Measurements from ENCODE around the gene PARM1.

Gene PARM1

GRCh38 chr4:74931376-74931775 is 1.5 kb upstream of the PARM1 start:
- Histone ChIP-seq H3K27ac (ENCODE audit: low read length) (peak overlapping the region; percentile 96), H2AFZ (ENCODE audit: low read depth, low read length) (no peak overlapping the region), H3K9me3 (ENCODE audit: insufficient read depth, low read length) (no peaks in the 10 kb centered on the region), H3K4me1 (ENCODE audit: low read length) (peaks cover 65% of the 10 kb centered on the region), H4K20me1 (ENCODE audit: insufficient read depth, low read length) (peaks cover 14% of the 10 kb centered on the region), H3K9ac (ENCODE audit: low read length) (peak overlapping the region; percentile 80), H3K4me2 (ENCODE audit: low read length) (peak overlapping the region; percentile 82), H3K79me2 (ENCODE audit: low read length) (peaks cover 56% of the 10 kb centered on the region), H3K36me3 (replicated peaks; ENCODE audit: low read depth, low read length) (peaks cover 19% of the 10 kb centered on the region), H3K4me3 (ENCODE audit: low read length) (peak overlapping the region; percentile 97), H3K27me3 (ENCODE audit: low read depth, low read length) (no peaks in the 10 kb centered on the region)
- TF ChIP-seq CTCF (IDR thresholded peaks at IDR 0.05; ENCODE audit: low read depth, low read length) = no peak
- no peak for TF ChIP-seq EZH2phosphoT487 (IDR thresholded peaks at IDR 0.05; ENCODE audit: low read depth)

DNA sequence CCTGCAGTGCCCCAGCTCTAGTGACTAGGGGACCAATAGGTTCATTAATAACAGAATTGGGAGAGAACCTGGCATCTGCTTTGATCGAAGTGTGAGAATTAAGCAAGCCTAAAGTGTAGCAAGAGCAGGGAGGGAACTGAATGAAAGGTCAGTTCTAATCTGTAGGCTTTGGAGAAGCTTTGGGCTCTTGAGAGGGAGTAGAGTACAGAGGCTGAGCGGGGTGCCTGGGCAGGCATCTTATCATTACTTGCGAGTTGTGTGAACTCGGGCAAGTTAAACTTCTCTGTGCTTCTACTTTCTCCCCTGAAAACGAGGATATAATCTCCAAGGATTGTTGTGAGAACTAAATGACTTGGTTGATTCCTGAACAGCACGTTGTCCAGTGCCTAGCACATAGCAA is 906 bp upstream of the PARM1 start:
- Histone ChIP-seq H3K4me1 (ENCODE audit: low read length) (peaks cover 69% of the 10 kb centered on the region), H2AFZ (ENCODE audit: low read depth, low read length) (peak overlapping the region; percentile 81), H3K27ac (ENCODE audit: low read length) (peak overlapping the region; percentile 96), H3K79me2 (ENCODE audit: low read length) (peaks cover 62% of the 10 kb centered on the region), H3K27me3 (ENCODE audit: low read depth, low read length) (no peaks in the 10 kb centered on the region), H3K4me2 (ENCODE audit: low read length) (peak overlapping the region; percentile 82), H3K4me3 (ENCODE audit: low read length) (peak overlapping the region; percentile 97), H4K20me1 (ENCODE audit: insufficient read depth, low read length) (peaks cover 20% of the 10 kb centered on the region), H3K9me3 (ENCODE audit: insufficient read depth, low read length) (no peaks in the 10 kb centered on the region), H3K9ac (ENCODE audit: low read length) (peak overlapping the region; percentile 80), H3K36me3 (replicated peaks; ENCODE audit: low read depth, low read length) (peaks cover 23% of the 10 kb centered on the region)
- TF ChIP-seq CTCF (IDR thresholded peaks at IDR 0.05; ENCODE audit: low read depth, low read length) = no peak
- no peak for TF ChIP-seq EZH2phosphoT487 (IDR thresholded peaks at IDR 0.05; ENCODE audit: low read depth)

DNA sequence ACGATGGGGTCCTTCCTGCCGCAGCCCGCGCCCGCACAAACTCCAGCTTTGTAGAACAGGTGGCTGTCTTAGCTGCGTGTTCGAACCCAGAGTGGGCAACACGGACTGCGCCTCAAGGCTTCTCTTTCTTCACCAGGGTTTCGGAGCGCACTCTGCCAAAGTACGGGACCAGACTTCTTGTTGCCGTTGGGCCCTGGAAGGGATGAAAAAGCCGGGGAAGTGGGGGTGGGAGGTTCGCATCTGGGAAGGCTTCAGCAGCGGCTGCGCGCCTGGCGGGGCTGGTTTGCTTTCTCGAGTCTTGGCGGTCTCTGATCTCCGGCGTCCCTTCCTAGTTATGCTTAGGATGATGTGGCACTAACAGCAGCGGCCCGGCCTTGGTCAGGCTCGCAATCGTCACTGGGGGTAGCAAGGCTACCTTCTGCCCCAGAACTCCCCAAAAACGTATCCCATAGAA is 673 bp downstream of the PARM1 start:
- peak overlapping the region; percentile 100 for H3K9ac ChIP-seq (ENCODE audit: low read length)
- H3K27me3 ChIP-seq (ENCODE audit: low read depth, low read length) = no peaks in the 10 kb centered on the region
- no peaks in the 10 kb centered on the region for H3K9me3 ChIP-seq (ENCODE audit: insufficient read depth, low read length)
- H3K79me2 ChIP-seq (ENCODE audit: low read length) = peaks cover 78% of the 10 kb centered on the region
- peaks cover 36% of the 10 kb centered on the region for H4K20me1 ChIP-seq (ENCODE audit: insufficient read depth, low read length)
- no peak overlapping the region for H2AFZ ChIP-seq (ENCODE audit: low read depth, low read length)
- peak overlapping the region; percentile 80 for H3K4me2 ChIP-seq (ENCODE audit: low read length)
- peaks cover 33% of the 10 kb centered on the region for H3K36me3 ChIP-seq (replicated peaks; ENCODE audit: low read depth, low read length)
- peaks cover 72% of the 10 kb centered on the region for H3K4me1 ChIP-seq (ENCODE audit: low read length)
- H3K27ac ChIP-seq (ENCODE audit: low read length) = peak overlapping the region; percentile 96
- H3K4me3 ChIP-seq (ENCODE audit: low read length) = peak overlapping the region; percentile 97
- TF ChIP-seq EZH2phosphoT487 (IDR thresholded peaks at IDR 0.05; ENCODE audit: low read depth) (no peak), CTCF (IDR thresholded peaks at IDR 0.05; ENCODE audit: low read depth, low read length) (no peak)

DNA sequence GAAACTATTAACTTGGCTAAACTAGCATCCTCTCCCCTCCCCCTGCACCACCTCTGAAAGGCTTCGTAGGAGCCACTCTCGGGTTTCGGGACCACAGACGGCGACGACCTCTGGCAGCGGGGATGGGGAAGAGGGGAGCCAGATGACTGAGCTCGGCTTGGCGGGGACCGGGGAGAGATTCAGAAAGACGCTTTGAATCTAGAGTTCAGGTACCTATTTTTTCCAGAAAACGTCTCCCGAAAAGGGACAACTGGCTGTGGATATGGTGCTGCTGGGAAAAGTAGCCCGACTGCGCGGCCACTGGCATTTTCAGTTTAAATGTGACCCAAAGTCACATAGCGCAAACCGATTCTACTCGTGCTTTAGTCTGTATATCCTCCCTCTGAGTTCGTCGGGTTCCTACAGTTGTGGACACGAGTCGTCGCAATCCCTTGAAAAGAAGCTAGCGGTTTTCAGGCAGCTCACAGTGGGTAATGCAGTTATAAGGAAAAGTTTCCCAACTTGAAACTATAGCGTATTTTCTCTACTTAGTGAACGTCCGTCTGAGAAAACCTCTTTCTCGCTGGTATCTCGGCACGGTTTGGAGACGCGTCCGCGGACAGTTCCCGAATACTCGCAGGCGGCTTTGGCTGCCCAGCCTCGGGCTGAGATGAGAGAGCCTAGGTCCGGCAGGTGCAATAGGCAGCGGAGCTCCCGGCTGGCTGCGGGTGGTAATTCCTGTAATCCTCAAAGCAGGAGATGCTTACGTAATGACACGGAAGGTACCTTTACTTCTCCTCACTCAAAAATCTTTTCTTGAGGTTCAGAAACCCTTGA is 1.3 kb downstream of the PARM1 start:
- Histone ChIP-seq H4K20me1 (ENCODE audit: insufficient read depth, low read length) (peaks cover 42% of the 10 kb centered on the region), H3K4me3 (ENCODE audit: low read length) (peak overlapping the region; percentile 97), H3K9me3 (ENCODE audit: insufficient read depth, low read length) (no peaks in the 10 kb centered on the region), H3K27ac (ENCODE audit: low read length) (peak overlapping the region; percentile 96), H2AFZ (ENCODE audit: low read depth, low read length) (no peak overlapping the region), H3K36me3 (replicated peaks; ENCODE audit: low read depth, low read length) (peaks cover 33% of the 10 kb centered on the region), H3K4me1 (ENCODE audit: low read length) (peaks cover 72% of the 10 kb centered on the region), H3K9ac (ENCODE audit: low read length) (peak overlapping the region; percentile 100), H3K4me2 (ENCODE audit: low read length) (peak overlapping the region; percentile 80), H3K27me3 (ENCODE audit: low read depth, low read length) (no peaks in the 10 kb centered on the region), H3K79me2 (ENCODE audit: low read length) (peaks cover 84% of the 10 kb centered on the region)
- no peak for TF ChIP-seq EZH2phosphoT487 (IDR thresholded peaks at IDR 0.05; ENCODE audit: low read depth)
- no peak for TF ChIP-seq CTCF (IDR thresholded peaks at IDR 0.05; ENCODE audit: low read depth, low read length)

Measured in OCI-LY3 (cell line).